HTERT RPE-1 (cell line): Measurements from ENCODE around the gene TULP4.

ENCODE experiments used
- in situ Hi-C: fragments of 300-500 bp; cut with MboI; formaldehyde crosslinking; loops from 4 replicates; pipeline ENCODE4 v1.14.3; 2020; ENCODE audit warnings: low sequenced_read_pairs

Gene TULP4

GRCh38 chr6:158312165-158312564, at the start of gene TULP4:
Gene TULP4, plus strand, starts transcription at chr6:158312465. Its CDS starts 1,552 bp downstream, at chr6:158314017.
- in situ Hi-C loops, result no loop called here

GRCh38 chr6:158262755-158263154, 49.5 kb upstream of the TULP4 start:
- in situ Hi-C loops, result no loop called here

GRCh38 chr6:158264180-158264579, 48.1 kb upstream of the TULP4 start:
- in situ Hi-C loops, result no loop called here

GRCh38 chr6:158266131-158266530, 46.1 kb upstream of the TULP4 start:
- in situ Hi-C loops, result no loop called here

GRCh38 chr6:158268361-158269147, 43.7 kb upstream of the TULP4 start:
- in situ Hi-C loops, result no loop called here

GRCh38 chr6:158269657-158270056, 42.6 kb upstream of the TULP4 start:
- in situ Hi-C loops, result no loop called here

GRCh38 chr6:158270389-158271127, 41.7 kb upstream of the TULP4 start:
- in situ Hi-C loops, result no loop called here

- in situ Hi-C loops, result no loop called here
Observed at GRCh38 chr6:158272324-158272723, 39.9 kb upstream of the TULP4 start.

- in situ Hi-C loops, result no loop called here
Observed at GRCh38 chr6:158278004-158278403, 34.3 kb upstream of the TULP4 start.

GRCh38 chr6:158279615-158280014, 32.6 kb upstream of the TULP4 start:
- in situ Hi-C loops, result no loop called here

GRCh38 chr6:158283304-158283980, 28.8 kb upstream of the TULP4 start:
- in situ Hi-C loops, result no loop called here

GRCh38 chr6:158284007-158284875, 28.0 kb upstream of the TULP4 start:
- in situ Hi-C loops, result no loop called here

GRCh38 chr6:158284876-158285655, 27.2 kb upstream of the TULP4 start:
- in situ Hi-C loops, result no loop called here

- in situ Hi-C loops, result no loop called here
Observed at GRCh38 chr6:158285656-158286021, 26.6 kb upstream of the TULP4 start.

- in situ Hi-C loops, result no loop called here
Observed at GRCh38 chr6:158286413-158286812, 25.9 kb upstream of the TULP4 start.

GRCh38 chr6:158287047-158287446, 25.2 kb upstream of the TULP4 start:
- in situ Hi-C loops, result no loop called here

- in situ Hi-C loops, result no loop called here
Observed at GRCh38 chr6:158290040-158290439, 22.2 kb upstream of the TULP4 start.

- in situ Hi-C loops, result no loop called here
Observed at GRCh38 chr6:158290659-158291058, 21.6 kb upstream of the TULP4 start.

GRCh38 chr6:158292016-158292415, 20.2 kb upstream of the TULP4 start:
- in situ Hi-C loops, result no loop called here

- in situ Hi-C loops, result no loop called here
Observed at GRCh38 chr6:158293122-158293521, 19.1 kb upstream of the TULP4 start.
